AML-193 (cell line): ENCODE measurements around the gene CHRND.

Experiments
- DNase-seq, 2 experiments: peaks; one replicate each; lab custom pipeline; 2025; lab: John Stamatoyannopoulos, UW

Gene CHRND

DNA sequence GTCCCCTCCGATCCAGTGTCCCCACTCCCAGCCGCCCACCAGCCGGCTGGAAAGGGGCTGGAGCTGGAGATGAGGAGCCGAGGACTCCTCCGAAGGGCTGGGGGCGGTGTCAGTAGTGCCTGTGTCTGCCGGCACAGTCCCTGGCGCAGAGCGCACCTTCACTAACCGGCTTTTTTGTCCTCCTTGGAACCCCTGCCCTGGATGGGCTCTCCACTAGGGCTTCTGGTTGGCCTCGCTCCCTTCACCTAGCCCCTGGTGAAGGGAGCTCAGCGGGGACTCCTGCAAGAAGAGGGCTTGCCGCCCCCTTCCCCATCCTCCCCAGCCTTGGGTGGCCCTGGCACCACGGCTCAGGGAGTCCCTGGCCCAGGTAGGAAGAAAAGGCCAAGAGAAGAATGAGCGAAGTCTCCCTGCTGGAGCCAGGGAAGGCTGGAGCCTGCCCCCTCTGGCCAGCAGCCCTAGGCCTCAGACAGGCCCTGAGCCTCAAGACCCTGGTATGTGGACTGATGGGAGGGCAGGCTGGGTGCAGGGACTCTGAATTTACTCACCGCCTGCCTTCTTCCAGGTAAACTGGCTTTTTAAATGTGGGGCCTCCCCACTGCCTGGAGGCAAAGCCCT is 37.8 kb upstream of the CHRND start:
- DNase-seq: no peak

DNA sequence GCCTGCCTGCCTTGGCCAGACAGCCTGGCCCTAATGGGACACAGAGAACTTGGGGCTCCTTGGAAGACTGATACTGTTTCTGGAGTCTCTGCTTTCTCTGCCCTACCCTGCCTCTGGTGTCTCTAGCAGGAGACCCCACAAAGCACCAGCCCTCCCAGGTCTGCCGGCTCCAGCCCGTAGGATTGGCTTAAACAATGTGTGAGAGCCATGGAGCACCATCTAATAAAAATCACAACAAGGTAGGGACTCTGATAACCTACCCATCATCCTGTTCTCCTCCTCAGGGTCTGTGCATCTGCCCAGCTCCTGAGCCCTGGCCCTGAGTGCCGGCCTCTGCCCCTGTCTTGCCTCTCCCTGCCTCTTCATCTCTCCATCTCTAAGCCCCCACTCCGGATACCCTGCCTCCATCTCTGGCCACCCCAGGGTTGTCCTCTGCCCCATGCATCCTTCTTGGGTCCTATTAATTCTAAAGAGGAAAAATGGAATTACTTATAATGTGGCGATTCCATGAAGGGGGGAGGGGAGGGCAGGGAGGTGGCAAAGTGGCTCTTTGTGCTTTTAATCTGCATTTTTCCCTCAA is 37.1 kb upstream of the CHRND start:
- no peak for DNase-seq

DNA sequence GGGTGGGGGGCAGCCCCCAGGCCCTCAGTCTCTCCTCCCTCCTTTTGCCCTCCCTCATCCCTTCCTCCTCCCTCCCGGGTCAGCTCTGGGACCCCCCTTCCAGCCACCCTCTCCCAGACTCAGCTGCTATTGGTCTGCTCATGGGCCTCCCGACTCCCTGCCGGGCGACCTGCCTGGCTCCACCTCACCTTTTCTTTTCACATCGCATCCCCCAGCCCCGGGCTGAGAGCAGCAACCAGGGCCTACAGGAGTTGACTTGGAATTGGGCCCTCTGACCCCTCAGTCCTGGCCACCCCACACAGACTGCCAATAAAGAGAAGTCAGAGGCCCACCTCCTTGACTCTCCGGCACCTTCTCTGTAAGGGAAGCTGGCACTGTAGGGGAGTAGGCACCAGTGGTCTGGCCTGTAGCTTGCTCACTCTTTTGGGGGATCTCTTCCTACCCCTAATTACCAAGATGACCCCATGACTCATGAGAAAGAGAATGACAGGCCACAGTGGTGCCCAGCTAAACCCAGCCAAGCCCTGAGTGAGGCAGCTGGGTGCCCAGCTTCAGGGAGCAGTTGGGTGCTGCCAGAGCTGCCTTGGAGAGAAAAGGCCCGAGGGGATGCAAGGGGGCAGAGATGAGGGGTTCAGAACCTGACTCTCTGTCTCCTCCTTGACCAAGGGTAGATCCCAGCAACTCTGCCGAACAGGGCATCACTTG is 36.3 kb upstream of the CHRND start:
- no peak for DNase-seq

DNA sequence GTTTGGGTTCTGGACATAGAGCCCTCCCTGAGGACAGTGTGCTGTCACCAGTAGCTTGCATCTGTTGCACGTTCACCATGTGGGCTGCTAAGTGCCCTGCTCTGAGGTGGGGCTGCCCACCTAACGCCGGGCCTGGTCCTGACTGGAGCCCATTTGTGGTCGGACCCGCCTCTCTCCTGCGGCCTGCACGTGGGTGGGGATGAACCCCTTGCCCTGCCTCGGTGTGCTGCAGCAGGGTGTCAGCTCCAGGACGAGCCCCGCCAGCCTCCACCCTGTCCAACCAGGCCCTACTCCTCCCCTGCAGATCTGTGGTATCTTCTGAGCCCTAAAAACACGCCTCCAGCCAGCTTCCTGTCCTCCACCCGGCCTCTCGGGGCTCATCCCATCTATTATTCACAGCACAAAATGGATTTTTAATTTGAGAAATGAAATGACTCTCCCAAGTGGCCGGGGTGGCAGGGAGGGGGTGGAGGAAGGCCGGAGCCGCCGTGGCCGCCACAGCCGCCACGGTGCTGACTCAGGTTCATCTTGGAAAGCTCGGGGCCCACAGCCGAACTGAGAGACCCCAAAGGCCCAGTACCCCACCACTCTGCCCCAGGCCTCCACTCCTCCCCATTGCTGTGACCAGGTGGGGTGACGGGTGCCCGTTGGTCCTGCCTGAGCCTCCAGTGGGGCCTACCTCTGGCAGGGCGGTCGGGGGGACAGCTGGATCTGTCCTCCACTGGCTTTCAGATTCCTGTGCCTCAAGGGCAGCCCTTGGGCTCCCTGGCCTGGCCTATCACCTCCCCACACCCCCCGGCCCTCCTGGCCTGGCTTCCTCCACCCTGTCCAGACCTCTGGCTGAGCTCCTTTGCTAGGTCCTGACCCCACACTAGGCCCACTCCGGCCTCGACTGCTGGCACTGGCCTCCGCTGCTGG is 35.5 kb upstream of the CHRND start:
- DNase-seq: no peak

DNA sequence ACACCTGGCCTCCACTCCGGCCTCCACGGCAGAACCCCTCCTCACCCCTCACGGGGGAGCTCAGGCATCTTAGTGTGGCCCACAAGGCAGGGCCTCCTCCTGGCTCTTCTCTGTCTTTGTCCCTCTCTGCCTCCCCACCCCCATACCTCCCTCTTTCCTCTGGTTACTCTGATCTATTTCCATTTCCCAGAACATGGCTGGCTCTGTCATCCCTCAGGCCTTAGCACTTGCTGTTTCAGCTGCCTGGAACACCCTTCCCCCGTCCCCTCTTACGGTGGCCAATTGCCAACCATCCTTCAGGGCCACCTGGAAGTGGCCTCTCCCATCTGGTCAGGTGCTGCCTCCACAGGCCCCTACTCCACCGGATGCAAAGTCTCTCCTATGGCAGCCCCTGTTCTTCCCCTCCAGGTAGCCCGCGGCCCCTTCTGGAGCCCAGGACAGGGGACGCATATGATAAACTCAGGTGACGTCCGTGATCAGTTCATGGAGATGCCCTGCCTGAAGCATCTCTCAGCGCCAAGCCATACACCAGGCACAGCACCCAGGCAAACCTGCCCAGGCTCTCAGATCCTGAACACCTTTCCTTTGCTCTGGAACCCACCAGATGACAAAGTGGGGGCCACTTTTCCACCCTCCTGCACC is 34.7 kb upstream of the CHRND start:
- no peak for DNase-seq

DNA sequence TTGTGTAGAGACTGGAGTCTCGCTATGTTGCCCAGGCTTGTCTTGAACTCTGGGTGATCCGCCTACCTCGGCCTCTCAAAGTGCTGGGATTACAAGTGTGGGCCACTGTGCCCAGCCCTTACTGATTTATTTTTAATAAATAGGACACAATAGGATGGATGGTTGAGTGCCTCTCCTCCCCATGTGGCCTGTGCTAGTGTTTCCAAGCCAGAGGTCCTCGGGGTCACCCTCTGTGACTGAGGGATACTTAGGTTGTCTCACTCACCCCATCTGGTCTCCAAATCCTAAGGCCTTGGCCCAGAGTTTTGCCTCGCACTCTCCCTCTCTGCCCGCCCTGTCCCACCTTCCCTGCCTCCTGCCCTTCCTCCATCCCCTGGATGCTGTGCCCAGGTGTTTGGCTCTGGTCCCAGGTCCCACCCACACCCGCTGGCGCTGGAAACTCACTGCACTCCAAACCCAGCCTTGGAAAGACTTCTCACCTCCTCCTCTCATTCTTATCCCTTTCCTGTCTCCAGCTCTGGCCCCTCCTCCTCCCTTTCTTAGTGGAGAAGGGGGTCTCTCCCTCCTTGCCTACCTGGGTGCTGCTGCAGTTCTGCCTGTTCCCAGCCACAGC is 33.6 kb upstream of the CHRND start:
- DNase-seq: no peak

DNA sequence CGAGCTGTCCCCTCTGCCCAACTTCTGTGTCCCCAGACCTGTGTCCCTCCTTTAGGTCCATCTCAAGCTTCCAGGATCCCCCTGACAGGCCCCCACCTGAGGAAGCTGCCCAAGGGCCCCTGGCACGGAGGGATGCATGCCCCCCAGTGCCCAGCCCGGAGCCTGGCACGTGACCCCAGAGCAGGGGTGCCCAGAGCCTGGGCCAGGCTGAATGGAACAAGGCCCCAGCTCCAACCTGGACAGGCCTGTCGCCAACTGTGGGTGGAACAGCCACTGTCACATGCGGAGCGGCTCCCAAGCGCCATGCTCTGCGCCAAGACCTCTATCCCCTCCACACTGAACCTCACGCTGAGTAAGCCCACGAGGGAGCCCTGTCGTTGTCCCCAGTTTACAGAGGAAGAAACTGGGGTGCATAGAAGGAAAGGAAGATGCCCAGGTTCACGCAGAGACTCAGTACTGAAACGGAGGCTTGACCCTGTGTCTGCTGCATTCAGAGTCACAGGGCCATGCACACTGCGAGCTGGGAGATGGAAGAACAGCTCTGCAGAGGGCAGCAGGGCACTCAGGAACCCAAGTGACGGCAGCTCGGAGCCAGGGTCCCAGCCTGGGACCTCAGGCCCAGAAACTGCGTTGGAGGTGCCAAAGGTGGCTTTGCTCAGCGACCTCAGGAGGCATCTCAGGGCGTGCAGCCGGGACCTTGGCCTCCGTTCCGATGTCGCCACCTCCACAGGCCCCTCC is 32.8 kb upstream of the CHRND start:
- DNase-seq: no peak

DNA sequence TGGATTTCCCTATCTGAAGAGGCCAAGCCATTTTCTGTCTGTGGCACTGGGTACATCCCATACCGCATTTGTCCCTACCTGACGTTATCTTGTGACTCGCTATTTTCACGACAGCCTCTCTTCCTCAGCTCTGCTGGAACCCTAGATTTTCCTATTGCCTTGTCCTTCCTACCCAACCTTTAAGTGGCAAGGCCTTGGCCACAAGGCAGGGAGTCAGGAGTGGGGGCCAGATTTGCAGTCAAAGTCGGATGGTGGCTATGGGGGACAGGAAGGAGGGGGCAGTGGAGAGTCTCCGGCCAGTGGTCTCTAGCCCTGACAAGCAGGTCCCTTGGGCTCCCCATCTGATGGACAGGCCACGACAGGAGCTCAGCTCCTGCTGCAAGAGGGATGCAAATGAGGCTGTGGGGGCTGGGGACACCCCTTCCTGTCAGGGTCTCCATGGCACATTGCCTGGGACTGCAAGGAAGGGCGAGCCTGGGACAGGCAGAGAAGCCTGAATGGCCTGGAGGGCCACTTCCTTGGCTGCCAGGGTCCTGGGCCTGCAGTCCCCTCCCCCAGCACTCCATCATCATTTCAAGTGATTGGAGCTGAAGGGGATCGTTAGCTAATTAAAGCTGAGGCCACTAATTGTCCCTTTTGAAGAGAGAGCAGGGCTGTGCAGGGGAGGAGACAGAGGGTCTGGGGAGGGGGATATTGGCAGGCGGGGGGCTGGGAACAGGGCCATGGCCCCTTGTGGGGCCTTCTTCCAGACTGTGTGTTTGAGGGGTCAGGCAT is 32.1 kb upstream of the CHRND start:
- no peak for DNase-seq

DNA sequence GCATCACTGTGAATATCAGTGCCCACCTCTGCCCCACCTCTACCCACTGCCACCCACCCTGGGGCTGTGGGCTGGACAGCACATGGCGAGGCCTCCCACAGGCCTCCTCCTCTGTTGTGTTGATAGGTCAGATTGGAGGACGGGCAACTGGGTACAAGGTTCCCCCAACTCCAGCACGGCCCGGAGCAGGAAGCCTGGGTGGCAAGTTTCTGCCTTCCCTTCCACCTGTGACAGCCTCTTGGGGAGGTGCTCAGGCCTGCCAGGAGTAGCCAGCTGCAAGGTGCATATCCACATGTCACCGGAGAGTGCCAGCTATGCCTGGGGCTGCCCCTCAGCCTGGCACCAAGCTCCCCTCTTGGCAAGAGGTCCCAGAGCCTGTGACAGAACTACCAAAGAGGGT is 31.4 kb upstream of the CHRND start:
- no peak for DNase-seq

DNA sequence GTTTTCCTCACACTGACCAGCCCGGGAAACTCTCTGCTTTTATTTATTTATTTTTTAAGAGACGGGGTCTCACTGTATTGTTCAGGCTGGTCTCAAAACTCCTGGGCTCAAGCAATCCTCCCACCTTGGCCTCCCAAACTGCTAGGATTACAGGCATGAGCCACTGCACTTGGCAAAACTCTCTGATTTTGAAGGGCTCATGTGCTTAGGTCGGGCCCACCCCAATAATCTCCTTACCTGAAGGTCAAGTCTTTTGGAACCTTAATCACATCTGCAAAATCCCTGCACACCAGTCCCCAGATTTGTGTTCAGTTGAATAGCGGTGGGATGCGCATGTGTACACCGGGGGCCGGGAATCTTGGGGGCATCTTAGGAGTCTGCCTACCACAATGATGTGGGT is 30.7 kb upstream of the CHRND start:
- no peak for DNase-seq

DNA sequence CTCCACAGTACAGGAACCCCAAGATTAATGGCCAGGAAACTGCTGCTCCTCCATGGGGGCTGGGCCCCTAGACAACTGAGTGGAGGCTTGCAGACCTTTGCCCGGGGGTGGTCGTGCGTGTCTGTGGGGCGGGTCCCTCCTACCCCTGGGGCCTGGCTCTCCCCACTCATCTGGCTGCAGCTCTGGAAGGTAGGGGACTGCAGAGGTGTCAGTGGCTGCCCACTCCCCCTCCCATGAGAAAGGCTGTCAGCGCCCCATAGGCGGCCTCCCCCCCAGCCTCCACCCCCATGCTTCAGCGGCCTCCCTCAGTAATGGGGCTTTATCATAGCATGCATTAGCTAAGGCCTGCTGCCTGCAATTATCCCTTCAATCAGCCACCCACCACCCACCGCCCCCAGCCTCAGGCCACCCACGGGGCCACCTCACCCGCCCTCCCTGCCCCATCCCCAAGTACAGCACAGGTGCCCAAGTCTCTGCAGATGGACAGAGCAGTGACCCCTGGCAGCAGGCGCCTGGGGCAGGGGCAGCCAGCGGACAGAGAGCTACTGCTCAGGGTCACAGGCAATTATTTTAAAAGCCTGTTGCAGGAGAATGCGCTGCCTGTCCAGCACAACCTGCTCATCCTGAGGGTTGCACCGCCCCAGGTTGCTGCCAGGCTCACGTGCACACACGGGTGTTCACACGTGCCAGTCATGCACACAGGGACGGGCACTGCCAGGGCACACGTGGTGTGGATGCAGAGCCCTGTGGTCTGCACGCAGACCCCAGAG is 29.3 kb upstream of the CHRND start:
- no peak for DNase-seq

DNA sequence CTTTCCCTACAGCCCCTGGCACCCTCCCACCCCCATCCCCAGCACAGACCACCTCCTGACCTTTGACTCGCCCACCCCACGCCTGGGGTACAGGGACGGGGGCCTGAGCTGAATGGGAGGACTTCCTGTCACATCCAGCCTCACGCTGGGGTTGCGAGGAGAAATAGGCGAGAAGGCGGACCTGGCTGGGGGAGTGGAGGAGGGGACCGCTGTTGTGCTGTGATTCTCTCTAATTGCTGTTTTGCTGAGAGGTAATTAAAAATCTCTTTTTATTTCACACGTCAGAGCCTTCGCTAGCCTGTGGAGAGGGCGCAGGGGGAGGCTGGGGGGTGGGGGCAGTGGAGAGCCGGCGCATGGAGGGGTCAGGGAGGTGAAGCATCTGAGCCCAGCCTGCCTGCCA is 28.6 kb upstream of the CHRND start:
- no peak for DNase-seq

DNA sequence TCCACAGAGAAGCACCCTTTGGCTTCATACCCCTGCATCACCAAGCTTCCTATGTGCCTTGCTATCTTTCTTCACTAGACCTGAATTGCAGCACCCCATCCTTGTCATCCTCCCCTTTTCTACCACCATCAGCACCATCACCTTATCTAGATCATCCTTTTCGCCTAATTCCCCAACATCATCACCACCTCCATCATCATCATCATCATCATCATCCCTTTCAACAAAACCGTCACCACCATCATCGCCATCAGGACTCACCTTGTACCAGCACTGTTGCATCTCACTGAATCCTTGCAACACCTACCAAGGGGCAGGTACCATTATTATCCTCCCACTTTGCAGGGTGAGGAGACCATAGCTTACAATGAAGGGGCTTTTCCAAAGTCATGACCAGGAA is 27.5 kb upstream of the CHRND start:
- DNase-seq: no peak

DNA sequence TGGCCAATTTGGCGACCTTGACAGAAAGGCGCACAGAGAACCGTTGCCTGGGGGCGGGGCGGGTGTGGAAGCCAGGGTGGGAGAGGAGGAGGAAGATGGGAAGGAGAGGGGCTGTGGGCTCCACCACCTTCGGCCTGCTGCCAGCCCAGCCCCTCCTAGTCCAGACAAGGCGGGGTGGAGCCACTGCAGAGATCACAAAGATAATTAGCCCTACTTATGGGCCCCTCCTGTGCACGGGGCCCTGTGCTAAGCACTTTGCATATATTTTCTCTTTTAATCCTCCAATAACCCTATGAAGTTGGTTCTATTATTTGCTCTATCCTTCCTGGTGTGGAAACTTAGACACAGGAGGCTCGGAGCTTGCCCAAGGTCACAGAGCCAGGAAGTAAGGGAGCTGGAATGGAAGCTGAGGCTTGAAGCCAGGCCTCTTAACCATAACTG is 24.6 kb upstream of the CHRND start:
- no peak for DNase-seq

DNA sequence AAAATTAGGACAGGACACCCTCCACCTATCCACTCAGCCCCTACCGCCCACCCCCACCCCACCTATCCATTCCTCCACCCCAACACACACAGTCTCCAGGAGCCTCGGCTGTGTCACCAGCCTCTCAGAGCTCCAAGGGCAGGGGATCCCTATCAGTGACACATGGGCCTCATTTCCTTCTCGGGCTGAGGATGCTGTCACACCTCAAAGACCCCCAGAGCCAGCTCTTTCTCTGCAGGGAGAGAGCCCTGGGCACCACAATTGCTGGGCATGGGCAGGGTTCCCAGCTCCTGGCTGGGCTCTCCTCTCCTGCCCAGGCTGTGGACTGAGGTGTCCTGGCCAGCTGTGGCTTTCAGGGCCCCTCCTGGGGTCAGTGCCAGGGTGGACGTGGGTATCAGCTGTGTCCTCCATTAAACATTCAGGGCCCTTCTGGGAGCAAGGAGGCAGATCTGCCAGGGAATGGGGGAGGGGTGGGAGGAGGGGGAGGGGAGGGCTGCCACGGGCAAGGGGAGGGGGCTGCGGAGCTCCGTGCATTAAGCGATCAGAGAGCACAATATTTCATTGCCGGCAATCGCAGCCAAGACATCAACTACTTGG is 24.1 kb upstream of the CHRND start:
- no peak for DNase-seq

DNA sequence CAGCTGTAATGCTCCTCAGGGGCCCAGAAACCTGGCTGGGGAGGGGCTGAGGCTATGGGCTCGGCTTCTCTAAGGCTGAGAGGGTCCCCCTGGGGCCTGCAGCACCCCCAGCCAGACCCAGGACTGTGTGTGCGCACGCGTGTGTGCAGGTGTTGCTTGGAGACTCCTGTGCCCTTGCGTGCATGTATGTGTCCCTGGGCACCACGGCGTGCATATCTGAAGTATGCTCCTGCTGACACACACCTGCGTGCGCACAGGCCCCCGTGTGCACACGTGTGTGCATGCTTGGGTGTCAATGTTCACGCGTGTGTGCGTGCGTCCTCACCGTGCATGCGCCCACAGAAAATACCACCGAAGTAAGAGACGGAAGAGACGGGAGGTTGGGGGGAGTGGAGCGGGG is 23.4 kb upstream of the CHRND start:
- no peak for DNase-seq

DNA sequence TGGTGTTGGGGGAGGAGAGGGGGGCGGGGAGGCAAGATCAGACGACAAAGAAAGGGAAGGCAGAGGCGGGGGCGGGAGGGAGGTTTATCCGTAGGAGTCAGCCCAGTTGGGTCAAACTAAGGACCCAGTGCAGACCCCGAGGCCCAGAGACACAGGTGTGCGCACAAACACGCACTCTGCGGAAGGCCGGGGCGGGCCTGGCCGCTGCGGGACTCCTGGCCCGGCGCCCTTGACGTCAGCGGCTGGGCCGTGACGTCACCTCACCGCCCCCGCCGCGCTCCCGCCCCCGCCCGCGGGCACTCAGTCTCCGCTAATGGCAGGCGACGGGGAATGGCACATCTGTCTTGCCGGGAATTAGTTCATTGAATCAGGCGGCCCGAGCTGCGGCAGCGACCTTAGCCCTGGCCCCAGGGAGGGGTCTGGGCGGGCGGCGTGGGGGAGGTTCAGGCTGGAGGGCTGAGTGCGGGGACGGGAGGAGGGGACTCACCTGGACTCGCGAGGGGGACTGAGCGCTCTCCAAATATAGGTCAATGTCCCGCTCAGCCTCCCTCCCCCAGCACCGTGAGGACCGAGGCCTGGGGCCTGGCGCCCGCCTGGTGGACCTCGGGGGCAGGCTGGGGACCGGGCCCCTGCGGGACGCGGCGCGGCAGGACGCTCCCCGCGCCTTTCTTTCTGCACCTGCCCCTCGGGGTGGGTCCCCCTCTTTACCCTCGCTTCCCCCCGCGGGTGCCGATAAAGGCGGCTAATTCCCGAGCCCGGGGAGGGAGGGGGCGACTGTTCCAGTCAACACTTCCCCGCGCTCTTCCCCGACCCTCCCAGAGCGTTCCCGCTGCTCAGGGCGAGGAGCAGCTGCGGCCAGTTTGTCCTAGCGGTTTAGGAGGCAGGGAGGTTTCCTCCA is 22.8 kb upstream of the CHRND start:
- DNase-seq: no peak

DNA sequence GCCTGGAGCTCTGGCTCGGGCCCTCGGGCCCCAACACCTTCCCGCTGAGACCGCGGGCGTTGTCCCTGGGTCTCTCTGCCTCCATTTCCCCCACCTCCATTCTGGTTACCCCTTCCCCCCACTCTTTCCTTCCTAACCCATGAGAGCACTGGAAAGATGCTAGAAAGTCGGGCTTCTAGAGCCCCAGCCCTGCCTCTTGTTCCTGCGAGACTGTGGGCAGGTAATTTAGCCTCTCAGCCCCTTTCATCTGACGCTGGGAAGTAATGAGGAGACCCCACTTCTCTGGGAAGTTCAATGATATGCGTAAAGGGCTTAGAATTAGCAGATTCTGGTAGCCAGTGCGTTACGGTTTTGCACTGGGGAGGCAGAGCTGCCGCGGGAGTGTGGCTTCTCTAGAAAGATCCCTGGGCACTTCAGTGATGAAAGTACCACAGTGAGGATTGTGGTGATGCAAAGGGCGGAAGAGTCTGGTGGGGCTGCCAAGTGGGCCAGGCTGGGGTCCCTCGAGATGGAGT is 22.1 kb upstream of the CHRND start:
- DNase-seq: no peak
